ENCODE measurements around the gene APOA4.

DNA sequence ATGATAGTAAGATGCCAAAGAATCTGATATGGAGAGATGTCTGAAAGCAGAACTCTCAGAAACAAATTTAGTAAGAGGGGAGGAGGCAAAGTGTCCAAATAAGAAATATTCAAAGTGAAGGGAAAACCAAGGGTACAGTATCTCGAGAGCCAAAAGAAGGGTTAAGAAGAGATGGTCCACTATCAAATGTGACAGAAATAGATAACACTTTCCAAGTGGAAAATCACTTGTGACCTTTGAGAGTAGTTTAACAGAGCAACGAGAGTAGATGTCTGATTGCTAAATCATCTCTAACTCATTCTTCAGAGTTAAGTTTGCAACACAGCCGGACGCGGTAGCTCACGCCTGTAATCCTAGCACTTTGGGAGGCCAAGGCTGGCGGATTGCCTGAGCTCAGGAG is 46.0 kb downstream of the APOA4 start:
- TF ChIP-seq, protein P1, sequence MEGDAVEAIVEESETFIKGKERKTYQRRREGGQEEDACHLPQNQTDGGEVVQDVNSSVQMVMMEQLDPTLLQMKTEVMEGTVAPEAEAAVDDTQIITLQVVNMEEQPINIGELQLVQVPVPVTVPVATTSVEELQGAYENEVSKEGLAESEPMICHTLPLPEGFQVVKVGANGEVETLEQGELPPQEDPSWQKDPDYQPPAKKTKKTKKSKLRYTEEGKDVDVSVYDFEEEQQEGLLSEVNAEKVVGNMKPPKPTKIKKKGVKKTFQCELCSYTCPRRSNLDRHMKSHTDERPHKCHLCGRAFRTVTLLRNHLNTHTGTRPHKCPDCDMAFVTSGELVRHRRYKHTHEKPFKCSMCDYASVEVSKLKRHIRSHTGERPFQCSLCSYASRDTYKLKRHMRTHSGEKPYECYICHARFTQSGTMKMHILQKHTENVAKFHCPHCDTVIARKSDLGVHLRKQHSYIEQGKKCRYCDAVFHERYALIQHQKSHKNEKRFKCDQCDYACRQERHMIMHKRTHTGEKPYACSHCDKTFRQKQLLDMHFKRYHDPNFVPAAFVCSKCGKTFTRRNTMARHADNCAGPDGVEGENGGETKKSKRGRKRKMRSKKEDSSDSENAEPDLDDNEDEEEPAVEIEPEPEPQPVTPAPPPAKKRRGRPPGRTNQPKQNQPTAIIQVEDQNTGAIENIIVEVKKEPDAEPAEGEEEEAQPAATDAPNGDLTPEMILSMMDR (IDR thresholded peaks at IDR 0.05), result no peak
- no peak for TF ChIP-seq POLR2A (IDR thresholded peaks at IDR 0.05)
